ENCODE results near the gene SPATA45.

Gene SPATA45

GRCh38 chr1:212824201-212824600, 23.2 kb downstream of the SPATA45 start:
- H3K36me3 Mint-ChIP-seq (ENCODE audit: low read depth) = peaks cover 13% of the 10 kb centered on the region
- TF ChIP-seq CTCF (IDR thresholded peaks at IDR 0.05) = no peak
- no peak for DNase-seq
- no peak overlapping the region for H3K4me3 Mint-ChIP-seq
- peaks cover 5% of the 10 kb centered on the region for H3K4me1 Mint-ChIP-seq
- peaks cover 3% of the 10 kb centered on the region for H3K27me3 Mint-ChIP-seq (ENCODE audit: low read depth, poor library complexity)
- peaks cover 25% of the 10 kb centered on the region for H3K9me3 Mint-ChIP-seq
- H3K27ac Mint-ChIP-seq = no peak overlapping the region

- H3K4me3 Mint-ChIP-seq = no peak overlapping the region
- peaks cover 13% of the 10 kb centered on the region for H3K36me3 Mint-ChIP-seq (ENCODE audit: low read depth)
- no peak for DNase-seq
- H3K9me3 Mint-ChIP-seq = peaks cover 25% of the 10 kb centered on the region
- no peak overlapping the region for H3K27ac Mint-ChIP-seq
- no peak for TF ChIP-seq CTCF (IDR thresholded peaks at IDR 0.05)
- H3K4me1 Mint-ChIP-seq = peaks cover 5% of the 10 kb centered on the region
- peaks cover 8% of the 10 kb centered on the region for H3K27me3 Mint-ChIP-seq (ENCODE audit: low read depth, poor library complexity)
Observed at GRCh38 chr1:212822956-212823355, 24.5 kb downstream of the SPATA45 start.

DNA sequence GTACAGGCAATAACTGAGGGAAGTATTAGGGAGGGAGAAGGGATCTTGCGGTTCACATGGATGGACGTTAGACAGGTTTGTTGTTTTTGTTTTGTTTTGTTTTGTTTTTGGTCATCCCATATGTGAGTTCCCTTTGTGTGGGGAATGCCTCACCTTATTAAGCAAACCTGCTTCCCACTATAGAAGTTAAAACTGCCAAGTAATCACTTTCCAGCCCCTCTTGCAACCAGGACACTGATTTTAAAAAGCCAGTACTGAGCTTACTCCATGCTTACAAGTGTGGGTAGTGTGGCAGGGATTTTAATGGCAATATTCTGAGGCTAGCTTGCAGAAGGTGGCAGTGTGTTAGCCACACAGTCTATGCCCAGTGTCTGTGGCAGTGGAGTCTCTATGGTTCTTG, 26.5 kb downstream of the SPATA45 start:
- H3K9me3 Mint-ChIP-seq = peaks cover 16% of the 10 kb centered on the region
- no peak for DNase-seq
- no peak for TF ChIP-seq CTCF (IDR thresholded peaks at IDR 0.05)
- H3K36me3 Mint-ChIP-seq (ENCODE audit: low read depth) = peaks cover 10% of the 10 kb centered on the region
- H3K4me1 Mint-ChIP-seq = peaks cover 2% of the 10 kb centered on the region
- no peak overlapping the region for H3K27ac Mint-ChIP-seq
- no peak overlapping the region for H3K4me3 Mint-ChIP-seq
- H3K27me3 Mint-ChIP-seq (ENCODE audit: low read depth, poor library complexity) = peaks cover 8% of the 10 kb centered on the region

DNA sequence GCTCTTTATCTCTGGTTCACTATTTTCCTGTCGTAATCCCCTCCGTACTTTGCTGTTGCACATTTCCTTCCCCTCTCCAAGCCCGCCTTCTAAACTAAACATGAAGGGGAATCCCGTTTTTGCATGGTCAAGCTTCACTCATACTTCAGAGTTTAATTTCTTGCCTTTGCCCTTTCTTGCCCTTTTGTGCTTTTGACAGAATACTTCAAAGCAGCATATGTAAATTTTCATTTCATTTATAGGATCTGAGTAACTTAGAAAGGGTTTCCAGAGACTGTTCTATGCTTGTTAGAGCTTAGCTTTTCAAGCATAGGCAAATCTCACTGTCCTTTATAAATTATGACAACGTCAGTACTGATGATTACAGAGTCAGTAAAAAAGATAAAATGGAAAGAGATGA, 27.7 kb downstream of the SPATA45 start:
- no peak for TF ChIP-seq CTCF (IDR thresholded peaks at IDR 0.05)
- no peak overlapping the region for H3K27ac Mint-ChIP-seq
- no peaks in the 10 kb centered on the region for H3K4me1 Mint-ChIP-seq
- H3K36me3 Mint-ChIP-seq (ENCODE audit: low read depth) = peaks cover 4% of the 10 kb centered on the region
- DNase-seq = no peak
- H3K9me3 Mint-ChIP-seq = peaks cover 8% of the 10 kb centered on the region
- H3K27me3 Mint-ChIP-seq (ENCODE audit: low read depth, poor library complexity) = peaks cover 8% of the 10 kb centered on the region
- H3K4me3 Mint-ChIP-seq = no peak overlapping the region

DNA sequence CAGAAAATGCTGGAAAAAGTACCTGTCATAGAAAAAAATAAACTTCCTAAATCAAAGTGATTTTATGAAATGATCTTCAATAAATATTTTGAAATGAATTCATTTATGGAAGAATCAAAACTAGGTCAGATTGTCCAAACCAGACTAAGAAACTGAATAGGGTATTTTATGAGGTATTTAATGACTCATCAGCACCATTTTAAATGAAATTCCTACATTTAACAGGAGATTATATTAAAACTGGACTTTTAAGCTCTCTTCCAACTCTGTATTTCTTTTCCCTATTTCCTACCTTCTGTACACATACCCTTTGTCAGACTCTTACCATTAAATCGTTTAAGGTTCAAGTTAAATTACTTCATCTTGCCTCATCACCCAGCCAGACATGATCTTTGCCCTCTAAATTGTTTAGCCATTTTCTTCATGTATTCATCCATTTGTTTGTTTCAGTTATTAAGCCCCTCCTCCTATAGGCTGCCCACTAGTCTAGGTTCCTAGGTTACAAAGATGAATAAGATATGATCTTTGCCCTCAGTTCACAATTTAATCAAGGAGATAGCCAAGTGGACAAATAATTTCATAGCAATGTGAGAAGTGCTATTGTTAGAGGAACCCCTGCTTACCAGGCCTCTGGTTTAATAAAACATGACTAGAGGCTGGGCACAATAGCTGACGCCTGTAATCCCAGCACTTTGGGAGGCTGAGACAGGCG, 30.7 kb downstream of the SPATA45 start:
- Mint-ChIP-seq H3K4me1 (no peaks in the 10 kb centered on the region), H3K4me3 (no peak overlapping the region), H3K27ac (no peak overlapping the region), H3K27me3 (ENCODE audit: low read depth, poor library complexity) (peaks cover 5% of the 10 kb centered on the region), H3K9me3 (no peaks in the 10 kb centered on the region), H3K36me3 (ENCODE audit: low read depth) (no peaks in the 10 kb centered on the region)
- no peak for TF ChIP-seq CTCF (IDR thresholded peaks at IDR 0.05)
- no peak for DNase-seq
